Measurements from ENCODE around the gene FA2H.

GRCh38 chr16:74792225-74792624 lies 17.6 kb upstream of the FA2H start:
- no peak for TF ChIP-seq CTCF (conservative IDR thresholded peaks at IDR 0.05 in 1 of 2, IDR thresholded peaks at IDR 0.05 in 1 of 2; ENCODE audit: low read depth in 1 of 2, low read length in 2 of 2)
- no peak for TF ChIP-seq EZH2 (IDR thresholded peaks at IDR 0.05; ENCODE audit: low read length, missing control alignments)
